WERI-Rb-1 (cell line): Measurements from ENCODE around the gene ANKRD44.

Experiments
- DNase-seq: peaks from one replicate; pipeline ENCODE4 v3.0.0-alpha.2; 2020
- H3K27ac ChIP-seq: fragments of 250-450 bp; sonication (Bioruptor Pico); 2 replicates; pipeline ENCODE4 v1.5.1; 2020; ENCODE audit warnings: mild to moderate bottlenecking, moderate library complexity
- H3K27me3 ChIP-seq: fragments of 250-450 bp; sonication (Bioruptor Pico); 2 replicates; pipeline ENCODE4 v1.5.1; 2021; ENCODE audit warnings: mild to moderate bottlenecking, low read depth, moderate library complexity; ENCODE audit not compliant: insufficient read depth, severe bottlenecking
- H3K36me3 ChIP-seq: fragments of 250-450 bp; sonication (Bioruptor Pico); 2 replicates; pipeline ENCODE4 v1.5.1; 2020; ENCODE audit warnings: mild to moderate bottlenecking, moderate library complexity
- H3K4me3 ChIP-seq: 2 replicates; pipeline ENCODE4 v1.5.1; 2011; ENCODE audit warnings: low read depth, mild to moderate bottlenecking, control low read depth, low read length
- H3K9me3 ChIP-seq: fragments of 250-450 bp; sonication (Bioruptor Pico); 2 replicates; pipeline ENCODE4 v1.5.1; 2021; ENCODE audit warnings: mild to moderate bottlenecking, moderate library complexity; ENCODE audit not compliant: severe bottlenecking
- TF ChIP-seq, protein P1 (sequence below): IDR thresholded peaks from 2 replicates; pipeline ENCODE4 v1.5.1; 2011; ENCODE audit warnings: low read depth, mild to moderate bottlenecking, control low read depth, inconsistent platforms, low read length

The ANKRD44 gene

DNA sequence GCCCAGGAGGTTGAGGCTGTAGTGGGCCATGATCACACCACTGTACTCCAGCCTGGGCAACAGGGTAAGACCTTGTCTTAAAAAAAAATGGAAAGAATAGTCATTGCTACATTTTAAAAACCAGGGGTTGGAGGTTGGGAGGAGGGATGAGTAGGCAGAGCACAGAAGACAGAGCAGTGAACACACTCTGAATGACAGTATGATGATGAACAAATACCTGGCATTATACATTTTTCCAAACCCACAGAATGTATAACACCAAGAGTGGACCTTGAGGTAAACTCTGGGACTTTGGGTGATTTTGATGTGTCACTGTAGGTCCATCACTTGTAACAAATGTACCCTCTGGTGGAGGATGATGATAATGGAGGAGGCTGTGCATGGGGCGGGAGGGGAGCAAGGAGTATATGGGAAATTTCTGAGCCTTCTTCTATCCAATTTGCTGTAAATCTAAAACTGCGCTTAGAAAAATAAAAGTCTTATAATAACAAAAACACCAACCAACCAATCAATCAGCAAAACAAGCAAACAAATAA, 272.6 kb downstream of the ANKRD44 start:
- no peaks in the 10 kb centered on the region for H3K9me3 ChIP-seq
- no peak for DNase-seq

DNA sequence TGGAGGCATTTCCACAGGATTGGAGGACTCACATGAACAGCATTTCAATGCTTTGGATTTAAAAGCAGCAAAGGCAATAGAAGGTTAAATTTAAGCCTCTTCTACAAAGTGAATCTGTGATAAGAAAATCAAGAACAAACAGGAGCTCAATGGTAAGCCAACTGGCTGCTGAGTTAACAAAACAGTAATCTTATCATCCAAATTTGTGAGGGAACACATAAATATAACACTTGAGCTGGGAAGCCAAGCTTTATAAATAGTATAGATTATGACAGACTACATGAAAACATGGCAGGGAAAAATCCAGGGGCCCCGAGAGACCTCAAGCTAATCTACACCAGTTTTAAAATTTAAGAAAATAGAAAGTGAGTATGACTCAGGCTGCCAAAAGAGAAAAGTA, 275.6 kb downstream of the ANKRD44 start:
- Histone ChIP-seq H3K4me3 (no peak overlapping the region), H3K36me3 (no peaks in the 10 kb centered on the region), H3K9me3 (no peaks in the 10 kb centered on the region), H3K27ac (no peak overlapping the region), H3K27me3 (no peaks in the 10 kb centered on the region)
- DNase-seq: no peak
- TF ChIP-seq, protein P1, sequence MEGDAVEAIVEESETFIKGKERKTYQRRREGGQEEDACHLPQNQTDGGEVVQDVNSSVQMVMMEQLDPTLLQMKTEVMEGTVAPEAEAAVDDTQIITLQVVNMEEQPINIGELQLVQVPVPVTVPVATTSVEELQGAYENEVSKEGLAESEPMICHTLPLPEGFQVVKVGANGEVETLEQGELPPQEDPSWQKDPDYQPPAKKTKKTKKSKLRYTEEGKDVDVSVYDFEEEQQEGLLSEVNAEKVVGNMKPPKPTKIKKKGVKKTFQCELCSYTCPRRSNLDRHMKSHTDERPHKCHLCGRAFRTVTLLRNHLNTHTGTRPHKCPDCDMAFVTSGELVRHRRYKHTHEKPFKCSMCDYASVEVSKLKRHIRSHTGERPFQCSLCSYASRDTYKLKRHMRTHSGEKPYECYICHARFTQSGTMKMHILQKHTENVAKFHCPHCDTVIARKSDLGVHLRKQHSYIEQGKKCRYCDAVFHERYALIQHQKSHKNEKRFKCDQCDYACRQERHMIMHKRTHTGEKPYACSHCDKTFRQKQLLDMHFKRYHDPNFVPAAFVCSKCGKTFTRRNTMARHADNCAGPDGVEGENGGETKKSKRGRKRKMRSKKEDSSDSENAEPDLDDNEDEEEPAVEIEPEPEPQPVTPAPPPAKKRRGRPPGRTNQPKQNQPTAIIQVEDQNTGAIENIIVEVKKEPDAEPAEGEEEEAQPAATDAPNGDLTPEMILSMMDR: no peak

More for the DNA sequence above, 272.6 kb downstream of the ANKRD44 start:
- H3K27ac ChIP-seq: no peak overlapping the region
- H3K36me3 ChIP-seq: no peaks in the 10 kb centered on the region
- H3K27me3 ChIP-seq: no peaks in the 10 kb centered on the region
- TF ChIP-seq, protein P1: no peak
- H3K4me3 ChIP-seq: no peak overlapping the region

DNA sequence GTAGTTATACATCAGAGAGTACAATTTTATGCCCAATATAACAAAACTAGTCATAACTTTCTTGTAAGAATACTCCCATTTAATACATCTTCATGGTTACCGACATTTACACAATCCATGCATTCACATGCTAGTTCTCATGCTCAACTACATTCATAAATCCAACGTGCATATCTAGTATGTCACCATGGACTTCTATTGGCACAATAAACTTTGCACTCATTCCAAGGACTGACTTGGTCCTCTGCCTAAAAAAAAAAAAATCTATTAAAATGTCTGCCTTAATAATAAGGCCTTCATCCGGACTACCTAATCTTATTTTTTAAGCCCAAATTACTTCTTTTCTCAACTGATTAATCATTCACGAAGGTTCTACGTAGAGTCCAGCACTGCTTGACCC, 276.3 kb downstream of the ANKRD44 start:
- no peak overlapping the region for H3K27ac ChIP-seq
- no peak for DNase-seq
- no peaks in the 10 kb centered on the region for H3K9me3 ChIP-seq
- no peak overlapping the region for H3K4me3 ChIP-seq
- H3K36me3 ChIP-seq: no peaks in the 10 kb centered on the region
- no peaks in the 10 kb centered on the region for H3K27me3 ChIP-seq
- TF ChIP-seq, protein P1: no peak

DNA sequence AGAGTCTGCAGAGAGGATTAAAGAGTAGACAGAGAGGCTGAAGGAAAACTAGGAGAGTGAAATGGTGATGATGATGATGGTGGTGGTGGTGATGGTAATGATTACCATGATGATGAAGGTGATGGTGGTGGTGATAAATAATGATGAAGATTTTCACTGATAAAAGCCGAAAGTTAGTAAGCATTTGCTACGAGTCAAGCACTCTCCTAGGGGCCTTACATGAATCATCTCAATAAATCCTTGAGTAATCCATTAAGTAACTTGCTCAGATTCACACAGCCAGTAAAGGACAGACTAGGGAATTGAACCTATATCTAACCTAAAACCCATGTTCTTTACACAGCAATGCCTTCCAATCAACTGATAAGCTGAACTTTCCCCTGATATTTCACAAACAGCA, 277.4 kb downstream of the ANKRD44 start:
- no peak overlapping the region for H3K27ac ChIP-seq
- DNase-seq: no peak

DNA sequence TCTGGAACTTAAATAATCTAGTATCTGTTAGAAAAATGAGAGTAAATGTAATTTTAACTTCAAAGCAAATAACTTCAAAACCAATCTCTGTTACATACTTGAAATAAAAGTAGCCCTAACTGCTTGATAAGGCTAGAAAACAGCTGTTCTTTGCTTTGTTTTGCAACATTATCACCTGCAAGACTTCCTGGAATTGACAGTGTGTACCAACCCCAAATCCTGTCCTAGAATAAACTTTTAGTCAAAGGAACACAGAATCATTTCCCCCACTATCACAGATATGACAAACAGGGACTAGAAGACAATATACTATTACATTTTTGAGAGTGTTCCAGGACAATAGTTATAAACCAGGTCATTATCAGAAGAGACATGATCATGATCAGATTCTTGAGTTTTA, 278.8 kb downstream of the ANKRD44 start:
- H3K4me3 ChIP-seq: no peak overlapping the region
- TF ChIP-seq, protein P1: no peak
- no peaks in the 10 kb centered on the region for H3K9me3 ChIP-seq
- no peak for DNase-seq
- H3K27me3 ChIP-seq: no peaks in the 10 kb centered on the region
- no peaks in the 10 kb centered on the region for H3K36me3 ChIP-seq
- no peak overlapping the region for H3K27ac ChIP-seq

More for the DNA sequence above, 277.4 kb downstream of the ANKRD44 start:
- Histone ChIP-seq H3K9me3 (no peaks in the 10 kb centered on the region), H3K4me3 (no peak overlapping the region), H3K36me3 (no peaks in the 10 kb centered on the region), H3K27me3 (no peaks in the 10 kb centered on the region)
- TF ChIP-seq, protein P1: no peak

DNA sequence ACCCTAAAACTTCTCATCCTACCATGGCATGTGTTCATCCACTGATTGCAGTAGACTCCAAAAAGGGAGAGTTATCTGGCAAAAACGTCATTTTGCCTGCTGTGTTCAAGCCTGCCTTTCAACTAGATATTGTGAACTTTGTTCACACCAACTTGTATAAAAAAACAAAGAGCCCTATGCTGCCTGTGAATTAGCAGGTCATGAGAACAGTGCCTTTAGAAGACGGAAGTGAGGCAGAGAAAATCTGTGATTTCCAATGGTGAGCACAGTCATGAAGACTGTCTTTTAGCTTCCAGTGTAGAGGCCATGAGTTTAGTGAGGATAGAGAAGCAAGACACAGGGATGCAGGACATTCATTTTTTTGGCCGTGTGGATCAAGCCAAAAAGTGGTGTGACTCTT, 280.5 kb downstream of the ANKRD44 start:
- Histone ChIP-seq H3K27ac (no peak overlapping the region), H3K9me3 (no peaks in the 10 kb centered on the region), H3K36me3 (no peaks in the 10 kb centered on the region), H3K4me3 (no peak overlapping the region), H3K27me3 (no peaks in the 10 kb centered on the region)
- TF ChIP-seq, protein P1: no peak
- no peak for DNase-seq
